ENCODE data around the gene SAMD11. TPM values are rescaled to one million over a fixed set of nuclear protein-coding genes. Genes with fewer than 3 reads are reported as not detected.

The SAMD11 gene
- total RNA-seq, 1 experiment from 2014 or later = 13.5 TPM

DNA sequence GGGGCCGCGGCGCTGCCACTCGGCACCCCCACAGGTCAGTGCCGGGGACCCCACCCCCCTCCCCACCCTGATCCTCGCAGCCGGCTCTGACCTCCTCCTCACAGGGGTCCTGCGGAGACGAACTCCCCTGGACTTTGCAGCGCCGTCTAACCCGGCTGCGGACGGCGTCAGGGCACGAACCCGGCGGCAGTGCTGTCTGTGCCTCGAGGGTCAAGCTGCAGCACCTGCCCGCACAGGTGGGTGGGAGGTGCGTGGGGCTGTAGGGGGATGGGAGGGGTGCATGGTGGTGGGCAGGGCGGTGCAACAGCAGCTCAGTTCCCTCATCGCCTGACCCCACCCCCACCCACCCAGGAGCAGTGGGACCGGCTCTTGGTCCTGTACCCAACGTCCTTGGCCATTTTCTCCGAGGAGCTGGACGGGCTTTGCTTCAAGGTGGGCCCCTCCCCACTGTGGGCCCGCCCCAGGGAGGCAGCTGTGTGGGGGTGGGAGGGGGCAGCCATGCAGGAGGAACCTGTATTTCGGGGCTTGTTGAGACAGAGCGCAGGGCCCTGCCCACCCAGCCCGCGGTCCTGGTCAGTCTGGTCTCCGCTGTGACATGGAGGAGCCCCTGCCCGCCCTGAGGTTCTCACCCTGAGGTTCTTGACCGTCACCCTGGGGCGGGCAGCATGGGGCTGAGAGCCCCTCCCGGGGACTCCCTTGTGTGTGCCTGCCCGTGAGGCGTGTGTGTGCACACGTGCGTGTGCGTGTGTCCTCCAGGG, 47.4 kb downstream of the SAMD11 start:
- H3K79me1 ChIP-seq (ENCODE audit: insufficient read depth, low read depth, low read length, poor library complexity, severe bottlenecking) = no peaks in the 10 kb centered on the region
- H3K18ac ChIP-seq (ENCODE audit: insufficient read length, low read depth, low read length) = no peak overlapping the region
- Mint-ChIP-seq H3K9me3 (peaks cover 3 to 4% of the 10 kb centered on the region in 2 experiments; a peak in 3 of 5 replicates), H3K4me3 (no peak overlapping the region), H3K27ac (no peak overlapping the region), H3K4me1 (peaks cover 5 to 7% of the 10 kb centered on the region in 2 experiments; a peak in 3 of 4 replicates), H3K36me3 (ENCODE audit: insufficient read depth in 1 of 3, low read depth in 3 of 3) (no peaks in the 10 kb centered on the region), H3K27me3 (ENCODE audit: low read depth) (peaks cover 67% of the 10 kb centered on the region)
- no peak overlapping the region for H4K5ac ChIP-seq (ENCODE audit: insufficient read length, low read depth, low read length)
- H4K20me1 ChIP-seq (ENCODE audit: control insufficient read depth, insufficient read depth, insufficient read length) = no peaks in the 10 kb centered on the region
- H4K8ac ChIP-seq (replicated peaks; ENCODE audit: insufficient read length, low read depth, low read length) = no peak overlapping the region
- no peak overlapping the region for H2AFZ ChIP-seq (ENCODE audit: low read length)
- no peak overlapping the region for H3T11ph ChIP-seq (ENCODE audit: low read length)
- WGBS (ENCODE audit: extremely low coverage, insufficient read length, low lambda C conversion rate) = no CpG with 5 or more reads among the region's 42 CpGs
- peaks cover 11% of the 10 kb centered on the region; the same call in 1 of the 2 replicates for H3K27me3 ChIP-seq (ENCODE audit: insufficient read depth, low read length)
- H3K23ac ChIP-seq (ENCODE audit: insufficient read length, low read depth, low read length) = no peak overlapping the region
- no peak overlapping the region for H2BK5ac ChIP-seq (ENCODE audit: insufficient read length, low read length)
- H2AK5ac ChIP-seq (ENCODE audit: insufficient read length, low read length) = no peak overlapping the region
- H2BK20ac ChIP-seq (ENCODE audit: low read depth, low read length, poor library complexity, severe bottlenecking) = no peak overlapping the region
- no peak overlapping the region for H3K56ac ChIP-seq (ENCODE audit: insufficient read length, low read depth, low read length)
- no peaks in the 10 kb centered on the region for H3K79me2 ChIP-seq (ENCODE audit: insufficient read depth, low read length)
- no peak overlapping the region for H3K4me2 ChIP-seq (ENCODE audit: insufficient read depth, insufficient read length, low read length)
- no peak overlapping the region for H3K27ac ChIP-seq (ENCODE audit: insufficient read length, low read depth, low read length)
- H2BK120ac ChIP-seq (ENCODE audit: low read depth, low read length, poor library complexity, severe bottlenecking) = no peak overlapping the region
- no peak overlapping the region for H3K9ac ChIP-seq (ENCODE audit: extremely low read depth, insufficient read length, low read length)
- no peak overlapping the region for H2BK12ac ChIP-seq (ENCODE audit: insufficient read length, low read depth, low read length)
- no peak for DNase-seq
- H4K91ac ChIP-seq (ENCODE audit: insufficient read length, low read depth, low read length) = no peak overlapping the region
- TF ChIP-seq, protein P1, sequence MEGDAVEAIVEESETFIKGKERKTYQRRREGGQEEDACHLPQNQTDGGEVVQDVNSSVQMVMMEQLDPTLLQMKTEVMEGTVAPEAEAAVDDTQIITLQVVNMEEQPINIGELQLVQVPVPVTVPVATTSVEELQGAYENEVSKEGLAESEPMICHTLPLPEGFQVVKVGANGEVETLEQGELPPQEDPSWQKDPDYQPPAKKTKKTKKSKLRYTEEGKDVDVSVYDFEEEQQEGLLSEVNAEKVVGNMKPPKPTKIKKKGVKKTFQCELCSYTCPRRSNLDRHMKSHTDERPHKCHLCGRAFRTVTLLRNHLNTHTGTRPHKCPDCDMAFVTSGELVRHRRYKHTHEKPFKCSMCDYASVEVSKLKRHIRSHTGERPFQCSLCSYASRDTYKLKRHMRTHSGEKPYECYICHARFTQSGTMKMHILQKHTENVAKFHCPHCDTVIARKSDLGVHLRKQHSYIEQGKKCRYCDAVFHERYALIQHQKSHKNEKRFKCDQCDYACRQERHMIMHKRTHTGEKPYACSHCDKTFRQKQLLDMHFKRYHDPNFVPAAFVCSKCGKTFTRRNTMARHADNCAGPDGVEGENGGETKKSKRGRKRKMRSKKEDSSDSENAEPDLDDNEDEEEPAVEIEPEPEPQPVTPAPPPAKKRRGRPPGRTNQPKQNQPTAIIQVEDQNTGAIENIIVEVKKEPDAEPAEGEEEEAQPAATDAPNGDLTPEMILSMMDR (conservative IDR thresholded peaks at IDR 0.05) = no peak
- H3K9me3 ChIP-seq (ENCODE audit: control insufficient read depth, low read depth, low read length) = no peaks in the 10 kb centered on the region
- no peak overlapping the region for H3K4ac ChIP-seq (ENCODE audit: low read depth, low read length)
- no peak overlapping the region for H2BK15ac ChIP-seq (ENCODE audit: low read depth, low read length)
- peaks cover 9% of the 10 kb centered on the region for H3K23me2 ChIP-seq (ENCODE audit: insufficient read length, low read depth, low read length, poor library complexity, severe bottlenecking)
- H3K14ac ChIP-seq (ENCODE audit: insufficient read depth, low read length) = no peak overlapping the region
- H3K4me1 ChIP-seq (ENCODE audit: insufficient read depth, low read length) = no peaks in the 10 kb centered on the region

Data from H9 (cell line).